Body of pancreas (tissue), 4 donors: ENCODE data around the gene VGLL4. TPM values are rescaled to one million over a fixed set of nuclear protein-coding genes. Genes with fewer than 3 reads are reported as not detected.

ENCODE experiments used
- ATAC-seq: fragments of 150-250 bp; one replicate; pipeline ENCODE4 v1.9.1; 2016
- DNase-seq, 4 donors: peaks; one replicate each; pipeline ENCODE4 v3.0.0-alpha.2; 2019
- H3K27ac ChIP-seq, 4 donors: fragments of 200-600 bp; sonication (generic); 1 replicate in 3 of 4; 2 replicates in 1 of 4; pipeline versions ENCODE4 v1.5.1 to v1.6.1; 2016 to 2019; ENCODE audit warnings: mild to moderate bottlenecking in 1 of 4, mixed read lengths in 1 of 4, moderate library complexity in 1 of 4
- H3K27me3 ChIP-seq, 2 donors: fragments of 200-600 bp; sonication (generic); one replicate each; pipeline ENCODE4 v1.6.0; 2016; ENCODE audit warnings: mild to moderate bottlenecking in 1 of 2
- H3K36me3 ChIP-seq, 2 donors: fragments of 200-600 bp; sonication (generic); replicated peaks in 1 of 2; 2 replicates each; pipeline ENCODE4 v1.5.1; 2016; ENCODE audit warnings: low read depth in 2 of 2; ENCODE audit not compliant: insufficient read depth in 1 of 2
- H3K4me1 ChIP-seq: fragments of 200-600 bp; sonication (generic); one replicate; pipeline ENCODE4 v1.6.0; 2016
- H3K4me3 ChIP-seq, 2 donors: fragments of 200-600 bp; sonication (generic); 1 replicate in 1 of 2; 2 replicates in 1 of 2; pipeline ENCODE4 v1.5.1; 2016 to 2019
- H3K9me3 ChIP-seq, 3 donors: fragments of 200-600 bp; sonication (generic); 1 replicate in 2 of 3; 2 replicates in 1 of 3; pipeline ENCODE4 v1.5.1; 2016
- CTCF ChIP-seq, 7 experiments: fragments of 450-650 bp in 4 of 7; fragments of 200-600 bp in 3 of 7; sonication (generic) in 3 of 7; IDR thresholded peaks; one replicate each; pipeline ENCODE4 v1.5.1; 2016 to 2019; ENCODE audit warnings: antibody characterized with exemption in 7 of 7
- POLR2A ChIP-seq, 3 donors: fragments of 450-650 bp; IDR thresholded peaks; one replicate each; pipeline ENCODE4 v1.6.1; 2016; ENCODE audit warnings: antibody characterized with exemption in 3 of 3, mild to moderate bottlenecking in 2 of 3
- WGBS, 2 donors: methylation state at CpG; one replicate each; pipeline ENCODE4 v1.1.5; 2017; 5-methylcytosine and 5-hydroxymethylcytosine counted together
- intact Hi-C: fragments of 100-400 bp; cut with DNase I; formaldehyde crosslinking; loops from one replicate; pipeline ENCODE4 v1.15.1; 2023
- total RNA-seq, 2 donors: library from RNA; depleted of rRNA; stranded (reverse); fragments of >200 nt; gene quantifications; one replicate each; pipeline ENCODE4 v1.1.0, GENCODE V29; 2016

VGLL4 gene
- total RNA-seq, 2 donors from 2014 or later: 66.4 to 91.0 TPM

- Histone ChIP-seq H3K4me1 (no peaks in the 10 kb centered on the region), H3K27ac (no peak overlapping the region), H3K4me3 (no peak overlapping the region), H3K9me3 (no peaks in the 10 kb centered on the region), H3K27me3 (no peaks in the 10 kb centered on the region), H3K36me3 (peaks cover 0 to 8% of the 10 kb centered on the region in 2 donors)
- intact Hi-C loops: no loop called here
- ATAC-seq (no peak), DNase-seq (peak in 1 of 4 donors; percentile 7)
- WGBS, 2 donors: 81 to 84% methylated on average over 15 of the region's 15 CpGs
- TF ChIP-seq CTCF (IDR thresholded peaks at IDR 0.05) (no peak), POLR2A (IDR thresholded peaks at IDR 0.05) (no peak)
Observed at GRCh38 chr3:11559816-11560633, 83.7 kb downstream of the VGLL4 start.

GRCh38 chr3:11558918-11559815, 84.5 kb downstream of the VGLL4 start:
- H3K36me3 ChIP-seq: peaks cover 0 to 8% of the 10 kb centered on the region in 2 donors
- 86 to 90% methylated on average over 14 to 32 of the region's 37 CpGs for WGBS, 2 donors
- no peak for TF ChIP-seq POLR2A (IDR thresholded peaks at IDR 0.05)
- no peak for TF ChIP-seq CTCF (IDR thresholded peaks at IDR 0.05)
- intact Hi-C loops: no loop called here
- H3K27me3 ChIP-seq: no peaks in the 10 kb centered on the region
- H3K4me3 ChIP-seq: no peak overlapping the region
- peaks cover 8% of the 10 kb centered on the region for H3K4me1 ChIP-seq
- no peaks in the 10 kb centered on the region for H3K9me3 ChIP-seq
- DNase-seq (peak in 1 of 4 donors; percentile 6), ATAC-seq (no peak)
- H3K27ac ChIP-seq: no peak overlapping the region

GRCh38 chr3:11558411-11558903, 85.3 kb downstream of the VGLL4 start:
- Histone ChIP-seq H3K4me3 (no peak overlapping the region), H3K4me1 (peaks cover 15% of the 10 kb centered on the region), H3K27ac (no peak overlapping the region), H3K27me3 (no peaks in the 10 kb centered on the region), H3K9me3 (no peaks in the 10 kb centered on the region), H3K36me3 (peaks cover 0 to 5% of the 10 kb centered on the region in 2 donors)
- TF ChIP-seq CTCF (IDR thresholded peaks at IDR 0.05) (no peak), POLR2A (IDR thresholded peaks at IDR 0.05) (no peak)
- WGBS, 2 donors: 68 to 73% methylated on average over 5 to 17 of the region's 17 CpGs
- no peak for ATAC-seq
- peak in 1 of 4 donors; percentile 5 for DNase-seq
- intact Hi-C loops: no loop called here

GRCh38 chr3:11558002-11558401, 85.7 kb downstream of the VGLL4 start:
- Histone ChIP-seq H3K4me3 (no peak overlapping the region), H3K4me1 (peaks cover 19% of the 10 kb centered on the region), H3K36me3 (peaks cover 0 to 2% of the 10 kb centered on the region in 2 donors)

More at GRCh38 chr3:11558002-11558401, 85.7 kb downstream of the VGLL4 start:
- DNase-seq: peak in 1 of 4 donors; percentile 4
- no peaks in the 10 kb centered on the region for H3K9me3 ChIP-seq
- intact Hi-C loops: no loop called here
- no peak for ATAC-seq
- no peak overlapping the region for H3K27ac ChIP-seq
- 75 to 90% methylated on average over 13 of the region's 13 CpGs for WGBS, 2 donors
- TF ChIP-seq POLR2A (IDR thresholded peaks at IDR 0.05) (no peak), CTCF (IDR thresholded peaks at IDR 0.05) (no peak)
- H3K27me3 ChIP-seq: no peaks in the 10 kb centered on the region
